ENCODE results near the gene CRYBG2. TPM values are rescaled to one million over a fixed set of nuclear protein-coding genes. Genes with fewer than 3 reads are reported as not detected.

CRYBG2 gene
- polyA plus RNA-seq, 1 donor from 2014 or later: 2.5 TPM

- Histone ChIP-seq H3K4me3 (ENCODE audit: low read length) (no peak overlapping the region), H3F3A (ENCODE audit: insufficient read depth, low read length, poor library complexity, severe bottlenecking) (no peaks in the 10 kb centered on the region), H3K9me3 (ENCODE audit: low read length) (no peaks in the 10 kb centered on the region), H3K4me2 (ENCODE audit: low read length) (no peak overlapping the region), H3K27ac (ENCODE audit: low read length) (no peak overlapping the region), H3K79me2 (replicated peaks; ENCODE audit: insufficient read depth, low read length) (no peaks in the 10 kb centered on the region), H3K9ac (ENCODE audit: low read length) (no peak overlapping the region), H4K20me1 (ENCODE audit: insufficient read depth) (no peaks in the 10 kb centered on the region), H3K9me2 (ENCODE audit: insufficient read depth, low read length) (no peaks in the 10 kb centered on the region), H2AFZ (ENCODE audit: low read depth, low read length) (no peak overlapping the region), H3K27me3 (ENCODE audit: insufficient read depth, low read depth, low read length) (no peaks in the 10 kb centered on the region), H3K36me3 (ENCODE audit: insufficient read depth, low read length) (no peaks in the 10 kb centered on the region)
- TF ChIP-seq EP300 (conservative IDR thresholded peaks at IDR 0.05; ENCODE audit: poor library complexity, severe bottlenecking): no peak
- TF ChIP-seq RAD21 (conservative IDR thresholded peaks at IDR 0.05): no peak
- no peak for TF ChIP-seq TAF1 (IDR thresholded peaks at IDR 0.05; ENCODE audit: low read depth)
- no peak for TF ChIP-seq MXI1 (conservative IDR thresholded peaks at IDR 0.05; ENCODE audit: poor library complexity, severe bottlenecking)
- no peak for TF ChIP-seq CTCF (IDR thresholded peaks at IDR 0.05; ENCODE audit: poor library complexity, severe bottlenecking)
- no peak for TF ChIP-seq SMC3 (conservative IDR thresholded peaks at IDR 0.05; ENCODE audit: poor library complexity)
- no peak for TF ChIP-seq REST (IDR thresholded peaks at IDR 0.05; ENCODE audit: borderline replicate concordance)
- no peak for TF ChIP-seq POLR2AphosphoS5 (IDR thresholded peaks at IDR 0.05)
Observed at GRCh38 chr1:26395754-26396153, 41.8 kb upstream of the CRYBG2 start.

GRCh38 chr1:26391450-26391849 lies 37.5 kb upstream of the CRYBG2 start:
- no peak overlapping the region for H3K4me2 ChIP-seq (ENCODE audit: low read length)
- H3K27me3 ChIP-seq (ENCODE audit: insufficient read depth, low read depth, low read length): no peaks in the 10 kb centered on the region
- no peaks in the 10 kb centered on the region for H4K20me1 ChIP-seq (ENCODE audit: insufficient read depth)
- no peak overlapping the region for H2AFZ ChIP-seq (ENCODE audit: low read depth, low read length)
- peak overlapping the region; percentile 4 for H3K9ac ChIP-seq (ENCODE audit: low read length)
- no peaks in the 10 kb centered on the region for H3K9me2 ChIP-seq (ENCODE audit: insufficient read depth, low read length)
- peak; percentile 34 for TF ChIP-seq CTCF (IDR thresholded peaks at IDR 0.05; ENCODE audit: poor library complexity, severe bottlenecking)
- no peak for TF ChIP-seq MXI1 (conservative IDR thresholded peaks at IDR 0.05; ENCODE audit: poor library complexity, severe bottlenecking)
- TF ChIP-seq EP300 (conservative IDR thresholded peaks at IDR 0.05; ENCODE audit: poor library complexity, severe bottlenecking): no peak
- no peak for TF ChIP-seq SMC3 (conservative IDR thresholded peaks at IDR 0.05; ENCODE audit: poor library complexity)
- no peak for TF ChIP-seq REST (IDR thresholded peaks at IDR 0.05; ENCODE audit: borderline replicate concordance)
- TF ChIP-seq RAD21 (conservative IDR thresholded peaks at IDR 0.05): peak; percentile 28
- TF ChIP-seq POLR2AphosphoS5 (IDR thresholded peaks at IDR 0.05): no peak
- no peaks in the 10 kb centered on the region for H3K36me3 ChIP-seq (ENCODE audit: insufficient read depth, low read length)
- no peaks in the 10 kb centered on the region for H3K9me3 ChIP-seq (ENCODE audit: low read length)
- H3F3A ChIP-seq (ENCODE audit: insufficient read depth, low read length, poor library complexity, severe bottlenecking): no peaks in the 10 kb centered on the region
- no peaks in the 10 kb centered on the region for H3K79me2 ChIP-seq (replicated peaks; ENCODE audit: insufficient read depth, low read length)
- no peak overlapping the region for H3K4me3 ChIP-seq (ENCODE audit: low read length)
- no peak overlapping the region for H3K27ac ChIP-seq (ENCODE audit: low read length)

All from neural cell (in vitro differentiated cells).